GM13976 (cell line): Measurements from ENCODE around the gene GATAD2A.

Source experiments
- DNase-seq: peaks from one replicate; pipeline ENCODE4 v3.0.0; 2012; ENCODE audit warnings: low spot score
- CTCF ChIP-seq: IDR thresholded peaks from 2 replicates; pipeline ENCODE4 v1.5.1; 2012; ENCODE audit warnings: borderline replicate concordance, mild to moderate bottlenecking; ENCODE audit not compliant: insufficient read depth; ENCODE audit errors: extremely low read depth, missing control alignments, control extremely low read depth
- in situ Hi-C: fragments of 300-500 bp; cut with MboI; formaldehyde crosslinking; loops from one replicate; pipeline ENCODE4 v1.12.0; 2022; ENCODE audit warnings: low sequenced_read_pairs, mixed read lengths, inconsistent platforms; ENCODE audit not compliant: unreplicated experiment

Gene GATAD2A

GRCh38 chr19:19459707-19460251 lies 54.3 kb downstream of the GATAD2A start:
- no peak for TF ChIP-seq CTCF
- peak; percentile 67 for DNase-seq
- in situ Hi-C loops = no loop called here

GRCh38 chr19:19460258-19460731 lies 54.8 kb downstream of the GATAD2A start:
- no peak for DNase-seq
- TF ChIP-seq CTCF = no peak

GRCh38 chr19:19460761-19461265 lies 55.3 kb downstream of the GATAD2A start:
- in situ Hi-C loops = no loop called here
- no peak for TF ChIP-seq CTCF
- peak; percentile 65 for DNase-seq

More at GRCh38 chr19:19460258-19460731, 54.8 kb downstream of the GATAD2A start:
- in situ Hi-C loops = no loop called here

GRCh38 chr19:19461306-19461670 lies 55.8 kb downstream of the GATAD2A start:
- in situ Hi-C loops = no loop called here
- DNase-seq = no peak
- no peak for TF ChIP-seq CTCF

GRCh38 chr19:19461671-19462622 lies 56.5 kb downstream of the GATAD2A start:
- in situ Hi-C loops = no loop called here

More at GRCh38 chr19:19461671-19462622, 56.5 kb downstream of the GATAD2A start:
- TF ChIP-seq CTCF = no peak
- no peak for DNase-seq
